Measurements from ENCODE around the gene TMOD1. TPM values are rescaled to one million over a fixed set of nuclear protein-coding genes. Genes with fewer than 3 reads are reported as not detected.

The TMOD1 gene
- total RNA-seq, 1 experiment from 2014 or later: 1.0 TPM

DNA sequence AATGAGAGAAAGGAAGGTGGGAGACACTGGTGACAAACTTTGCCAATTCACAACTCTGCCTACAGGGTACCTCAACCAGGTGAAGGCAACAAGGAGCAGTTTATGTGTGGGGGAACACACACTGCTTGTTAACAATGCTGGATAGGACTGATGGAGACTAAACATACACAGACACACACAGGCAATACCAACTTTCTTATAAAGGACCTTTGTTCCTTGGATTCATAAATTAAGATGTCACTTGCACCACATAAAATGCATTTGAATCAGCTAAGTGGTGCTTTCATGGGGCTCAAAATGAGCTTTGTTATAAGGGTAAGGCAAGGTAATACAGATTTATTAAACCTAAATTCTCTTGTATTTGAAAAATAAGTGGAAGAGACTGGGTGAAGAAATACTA, 127.7 kb downstream of the TMOD1 start:
- Mint-ChIP-seq H3K27ac (peak overlapping the region; percentile 87), H3K4me3 (no peak overlapping the region), H3K27me3 (ENCODE audit: low read depth) (no peaks in the 10 kb centered on the region), H3K4me1 (peaks cover 26% of the 10 kb centered on the region), H3K9me3 (peaks cover 1% of the 10 kb centered on the region), H3K36me3 (peaks cover 19% of the 10 kb centered on the region)
- ATAC-seq: no peak
- TF ChIP-seq SP1 (CRISPR knock-in tag; conservative IDR thresholded peaks at IDR 0.05) (no peak), RORB (CRISPR knock-in tag; IDR thresholded peaks at IDR 0.05) (no peak), RELA (CRISPR knock-in tag; IDR thresholded peaks at IDR 0.05; ENCODE audit: borderline replicate concordance) (no peak), JAZF1 (CRISPR knock-in tag; IDR thresholded peaks at IDR 0.05) (no peak), ATF1 (CRISPR knock-in tag; IDR thresholded peaks at IDR 0.05) (no peak), NFATC4 (CRISPR knock-in tag; IDR thresholded peaks at IDR 0.05) (no peak)
- TF ChIP-seq, protein P1, sequence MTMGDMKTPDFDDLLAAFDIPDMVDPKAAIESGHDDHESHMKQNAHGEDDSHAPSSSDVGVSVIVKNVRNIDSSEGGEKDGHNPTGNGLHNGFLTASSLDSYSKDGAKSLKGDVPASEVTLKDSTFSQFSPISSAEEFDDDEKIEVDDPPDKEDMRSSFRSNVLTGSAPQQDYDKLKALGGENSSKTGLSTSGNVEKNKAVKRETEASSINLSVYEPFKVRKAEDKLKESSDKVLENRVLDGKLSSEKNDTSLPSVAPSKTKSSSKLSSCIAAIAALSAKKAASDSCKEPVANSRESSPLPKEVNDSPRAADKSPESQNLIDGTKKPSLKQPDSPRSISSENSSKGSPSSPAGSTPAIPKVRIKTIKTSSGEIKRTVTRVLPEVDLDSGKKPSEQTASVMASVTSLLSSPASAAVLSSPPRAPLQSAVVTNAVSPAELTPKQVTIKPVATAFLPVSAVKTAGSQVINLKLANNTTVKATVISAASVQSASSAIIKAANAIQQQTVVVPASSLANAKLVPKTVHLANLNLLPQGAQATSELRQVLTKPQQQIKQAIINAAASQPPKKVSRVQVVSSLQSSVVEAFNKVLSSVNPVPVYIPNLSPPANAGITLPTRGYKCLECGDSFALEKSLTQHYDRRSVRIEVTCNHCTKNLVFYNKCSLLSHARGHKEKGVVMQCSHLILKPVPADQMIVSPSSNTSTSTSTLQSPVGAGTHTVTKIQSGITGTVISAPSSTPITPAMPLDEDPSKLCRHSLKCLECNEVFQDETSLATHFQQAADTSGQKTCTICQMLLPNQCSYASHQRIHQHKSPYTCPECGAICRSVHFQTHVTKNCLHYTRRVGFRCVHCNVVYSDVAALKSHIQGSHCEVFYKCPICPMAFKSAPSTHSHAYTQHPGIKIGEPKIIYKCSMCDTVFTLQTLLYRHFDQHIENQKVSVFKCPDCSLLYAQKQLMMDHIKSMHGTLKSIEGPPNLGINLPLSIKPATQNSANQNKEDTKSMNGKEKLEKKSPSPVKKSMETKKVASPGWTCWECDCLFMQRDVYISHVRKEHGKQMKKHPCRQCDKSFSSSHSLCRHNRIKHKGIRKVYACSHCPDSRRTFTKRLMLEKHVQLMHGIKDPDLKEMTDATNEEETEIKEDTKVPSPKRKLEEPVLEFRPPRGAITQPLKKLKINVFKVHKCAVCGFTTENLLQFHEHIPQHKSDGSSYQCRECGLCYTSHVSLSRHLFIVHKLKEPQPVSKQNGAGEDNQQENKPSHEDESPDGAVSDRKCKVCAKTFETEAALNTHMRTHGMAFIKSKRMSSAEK (CRISPR knock-in tag; IDR thresholded peaks at IDR 0.05; ENCODE audit: borderline replicate concordance): no peak
- TF ChIP-seq, protein P2, sequence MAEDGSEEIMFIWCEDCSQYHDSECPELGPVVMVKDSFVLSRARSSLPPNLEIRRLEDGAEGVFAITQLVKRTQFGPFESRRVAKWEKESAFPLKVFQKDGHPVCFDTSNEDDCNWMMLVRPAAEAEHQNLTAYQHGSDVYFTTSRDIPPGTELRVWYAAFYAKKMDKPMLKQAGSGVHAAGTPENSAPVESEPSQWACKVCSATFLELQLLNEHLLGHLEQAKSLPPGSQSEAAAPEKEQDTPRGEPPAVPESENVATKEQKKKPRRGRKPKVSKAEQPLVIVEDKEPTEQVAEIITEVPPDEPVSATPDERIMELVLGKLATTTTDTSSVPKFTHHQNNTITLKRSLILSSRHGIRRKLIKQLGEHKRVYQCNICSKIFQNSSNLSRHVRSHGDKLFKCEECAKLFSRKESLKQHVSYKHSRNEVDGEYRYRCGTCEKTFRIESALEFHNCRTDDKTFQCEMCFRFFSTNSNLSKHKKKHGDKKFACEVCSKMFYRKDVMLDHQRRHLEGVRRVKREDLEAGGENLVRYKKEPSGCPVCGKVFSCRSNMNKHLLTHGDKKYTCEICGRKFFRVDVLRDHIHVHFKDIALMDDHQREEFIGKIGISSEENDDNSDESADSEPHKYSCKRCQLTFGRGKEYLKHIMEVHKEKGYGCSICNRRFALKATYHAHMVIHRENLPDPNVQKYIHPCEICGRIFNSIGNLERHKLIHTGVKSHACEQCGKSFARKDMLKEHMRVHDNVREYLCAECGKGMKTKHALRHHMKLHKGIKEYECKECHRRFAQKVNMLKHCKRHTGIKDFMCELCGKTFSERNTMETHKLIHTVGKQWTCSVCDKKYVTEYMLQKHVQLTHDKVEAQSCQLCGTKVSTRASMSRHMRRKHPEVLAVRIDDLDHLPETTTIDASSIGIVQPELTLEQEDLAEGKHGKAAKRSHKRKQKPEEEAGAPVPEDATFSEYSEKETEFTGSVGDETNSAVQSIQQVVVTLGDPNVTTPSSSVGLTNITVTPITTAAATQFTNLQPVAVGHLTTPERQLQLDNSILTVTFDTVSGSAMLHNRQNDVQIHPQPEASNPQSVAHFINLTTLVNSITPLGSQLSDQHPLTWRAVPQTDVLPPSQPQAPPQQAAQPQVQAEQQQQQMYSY (CRISPR knock-in tag; IDR thresholded peaks at IDR 0.05): no peak
- TF ChIP-seq, protein P3, sequence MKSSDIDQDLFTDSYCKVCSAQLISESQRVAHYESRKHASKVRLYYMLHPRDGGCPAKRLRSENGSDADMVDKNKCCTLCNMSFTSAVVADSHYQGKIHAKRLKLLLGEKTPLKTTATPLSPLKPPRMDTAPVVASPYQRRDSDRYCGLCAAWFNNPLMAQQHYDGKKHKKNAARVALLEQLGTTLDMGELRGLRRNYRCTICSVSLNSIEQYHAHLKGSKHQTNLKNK (CRISPR knock-in tag; IDR thresholded peaks at IDR 0.05): no peak
- TF ChIP-seq, protein P4, sequence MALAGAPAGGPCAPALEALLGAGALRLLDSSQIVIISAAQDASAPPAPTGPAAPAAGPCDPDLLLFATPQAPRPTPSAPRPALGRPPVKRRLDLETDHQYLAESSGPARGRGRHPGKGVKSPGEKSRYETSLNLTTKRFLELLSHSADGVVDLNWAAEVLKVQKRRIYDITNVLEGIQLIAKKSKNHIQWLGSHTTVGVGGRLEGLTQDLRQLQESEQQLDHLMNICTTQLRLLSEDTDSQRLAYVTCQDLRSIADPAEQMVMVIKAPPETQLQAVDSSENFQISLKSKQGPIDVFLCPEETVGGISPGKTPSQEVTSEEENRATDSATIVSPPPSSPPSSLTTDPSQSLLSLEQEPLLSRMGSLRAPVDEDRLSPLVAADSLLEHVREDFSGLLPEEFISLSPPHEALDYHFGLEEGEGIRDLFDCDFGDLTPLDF (CRISPR knock-in tag; IDR thresholded peaks at IDR 0.05): no peak
- no peak for DNase-seq (ENCODE audit: low spot score)
- POLR2A ChIA-PET: no interaction called here
- CTCF ChIA-PET: interaction anchor here (1.0 to 1.5 kb wide), 2 partner anchors 142 to 267 kb away, joined by 3 read pairs; no protein-coding TSS in a partner anchor

DNA sequence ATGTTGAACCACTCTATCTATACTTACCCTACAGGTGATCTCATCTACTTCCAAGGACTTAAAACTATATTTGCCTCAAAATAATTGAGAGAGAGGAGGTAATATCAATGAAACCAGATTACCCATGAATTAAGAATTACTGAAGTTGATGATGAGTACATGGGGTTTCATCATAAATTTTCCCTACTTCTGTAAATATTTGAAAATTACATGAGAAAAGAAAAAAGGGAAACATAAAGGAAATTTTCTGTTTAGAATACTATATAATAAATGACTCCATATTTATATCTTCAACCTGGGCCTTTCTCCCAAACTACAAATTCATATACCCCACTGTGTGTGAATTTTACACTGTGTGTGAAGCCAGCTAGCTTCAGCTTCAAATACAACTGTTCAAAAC, 129.1 kb downstream of the TMOD1 start:
- POLR2A ChIA-PET: no interaction called here
- H3K9me3 Mint-ChIP-seq: no peaks in the 10 kb centered on the region
- CTCF ChIA-PET: no interaction called here
- no peak overlapping the region for H3K4me3 Mint-ChIP-seq
- no peak for ATAC-seq
- H3K36me3 Mint-ChIP-seq: peaks cover 5% of the 10 kb centered on the region
- DNase-seq (ENCODE audit: low spot score): no peak
- no peaks in the 10 kb centered on the region for H3K27me3 Mint-ChIP-seq (ENCODE audit: low read depth)
- peaks cover 39% of the 10 kb centered on the region for H3K4me1 Mint-ChIP-seq
- no peak overlapping the region for H3K27ac Mint-ChIP-seq
- TF ChIP-seq, protein P5, sequence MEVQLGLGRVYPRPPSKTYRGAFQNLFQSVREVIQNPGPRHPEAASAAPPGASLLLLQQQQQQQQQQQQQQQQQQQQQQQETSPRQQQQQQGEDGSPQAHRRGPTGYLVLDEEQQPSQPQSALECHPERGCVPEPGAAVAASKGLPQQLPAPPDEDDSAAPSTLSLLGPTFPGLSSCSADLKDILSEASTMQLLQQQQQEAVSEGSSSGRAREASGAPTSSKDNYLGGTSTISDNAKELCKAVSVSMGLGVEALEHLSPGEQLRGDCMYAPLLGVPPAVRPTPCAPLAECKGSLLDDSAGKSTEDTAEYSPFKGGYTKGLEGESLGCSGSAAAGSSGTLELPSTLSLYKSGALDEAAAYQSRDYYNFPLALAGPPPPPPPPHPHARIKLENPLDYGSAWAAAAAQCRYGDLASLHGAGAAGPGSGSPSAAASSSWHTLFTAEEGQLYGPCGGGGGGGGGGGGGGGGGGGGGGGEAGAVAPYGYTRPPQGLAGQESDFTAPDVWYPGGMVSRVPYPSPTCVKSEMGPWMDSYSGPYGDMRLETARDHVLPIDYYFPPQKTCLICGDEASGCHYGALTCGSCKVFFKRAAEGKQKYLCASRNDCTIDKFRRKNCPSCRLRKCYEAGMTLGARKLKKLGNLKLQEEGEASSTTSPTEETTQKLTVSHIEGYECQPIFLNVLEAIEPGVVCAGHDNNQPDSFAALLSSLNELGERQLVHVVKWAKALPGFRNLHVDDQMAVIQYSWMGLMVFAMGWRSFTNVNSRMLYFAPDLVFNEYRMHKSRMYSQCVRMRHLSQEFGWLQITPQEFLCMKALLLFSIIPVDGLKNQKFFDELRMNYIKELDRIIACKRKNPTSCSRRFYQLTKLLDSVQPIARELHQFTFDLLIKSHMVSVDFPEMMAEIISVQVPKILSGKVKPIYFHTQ (CRISPR knock-in tag; IDR thresholded peaks at IDR 0.05): no peak
- TF ChIP-seq, protein P6, sequence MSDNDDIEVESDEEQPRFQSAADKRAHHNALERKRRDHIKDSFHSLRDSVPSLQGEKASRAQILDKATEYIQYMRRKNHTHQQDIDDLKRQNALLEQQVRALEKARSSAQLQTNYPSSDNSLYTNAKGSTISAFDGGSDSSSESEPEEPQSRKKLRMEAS (CRISPR knock-in tag; IDR thresholded peaks at IDR 0.05): no peak
- TF ChIP-seq FOXJ3 (CRISPR knock-in tag; IDR thresholded peaks at IDR 0.05; ENCODE audit: borderline replicate concordance) (no peak), NFE2L1 (CRISPR knock-in tag; IDR thresholded peaks at IDR 0.05) (no peak), SMAD3 (CRISPR knock-in tag; IDR thresholded peaks at IDR 0.05; ENCODE audit: borderline replicate concordance) (no peak), RELA (CRISPR knock-in tag; IDR thresholded peaks at IDR 0.05; ENCODE audit: borderline replicate concordance) (no peak)
- TF ChIP-seq, protein P4 (CRISPR knock-in tag; IDR thresholded peaks at IDR 0.05): no peak
- TF ChIP-seq, protein P7, sequence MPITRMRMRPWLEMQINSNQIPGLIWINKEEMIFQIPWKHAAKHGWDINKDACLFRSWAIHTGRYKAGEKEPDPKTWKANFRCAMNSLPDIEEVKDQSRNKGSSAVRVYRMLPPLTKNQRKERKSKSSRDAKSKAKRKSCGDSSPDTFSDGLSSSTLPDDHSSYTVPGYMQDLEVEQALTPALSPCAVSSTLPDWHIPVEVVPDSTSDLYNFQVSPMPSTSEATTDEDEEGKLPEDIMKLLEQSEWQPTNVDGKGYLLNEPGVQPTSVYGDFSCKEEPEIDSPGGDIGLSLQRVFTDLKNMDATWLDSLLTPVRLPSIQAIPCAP (CRISPR knock-in tag; IDR thresholded peaks at IDR 0.05): no peak

Data from WTC11 (cell line).